Measurements from ENCODE around the gene KSR2. TPM values are rescaled to one million over a fixed set of nuclear protein-coding genes. Genes with fewer than 3 reads are reported as not detected.
A peak's percentile ranks its signal among the peaks of the same experiment; 100 is the strongest.

Gene KSR2
- total and polyA plus RNA-seq, 3 experiments from 2014 or later = 0.07 to 0.11 TPM; not detected in 1

DNA sequence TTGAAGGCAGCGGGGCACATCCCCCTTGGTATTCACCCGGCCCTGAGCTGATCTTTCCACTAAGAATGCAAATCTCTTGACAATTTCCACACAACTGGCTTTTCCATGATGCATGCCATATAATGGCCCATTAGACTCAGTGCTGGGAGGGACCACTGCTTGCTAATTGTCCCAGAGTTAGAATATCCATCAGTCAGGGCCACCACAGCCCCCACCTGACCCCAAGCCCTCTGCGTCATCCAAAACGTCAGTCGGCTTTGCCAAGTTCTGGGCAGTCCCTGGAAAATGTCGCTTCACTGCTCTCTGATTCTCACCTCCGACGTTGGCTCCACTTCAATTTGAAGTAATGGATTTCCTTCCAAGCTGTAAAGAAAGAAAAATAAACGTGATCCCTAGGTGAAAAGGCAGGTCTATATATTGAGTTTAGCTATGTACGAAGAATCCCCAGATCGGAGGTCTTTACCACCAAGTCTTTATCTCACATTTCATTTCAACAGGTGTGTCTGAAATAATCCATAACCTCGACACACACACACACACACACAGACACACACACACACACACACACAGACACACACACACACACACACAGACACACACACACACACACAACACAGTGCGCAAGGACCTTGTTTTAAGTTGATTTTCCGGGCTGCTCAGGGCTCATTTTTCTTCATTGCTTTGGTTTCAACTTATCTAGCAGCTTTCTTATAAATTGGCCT lies 441.9 kb downstream of the KSR2 start:
- Histone ChIP-seq H3K9me3 (ENCODE audit: low read length) (no peaks in the 10 kb centered on the region), H3K36me3 (ENCODE audit: insufficient read depth, low read length) (no peaks in the 10 kb centered on the region), H3K27ac (ENCODE audit: low read depth, low read length) (no peak overlapping the region), H3K4me1 (ENCODE audit: insufficient read depth, low read length) (no peaks in the 10 kb centered on the region), H3K27me3 (ENCODE audit: insufficient read depth, low read length, poor library complexity, severe bottlenecking) (no peaks in the 10 kb centered on the region), H3K4me3 (ENCODE audit: low read length) (no peak overlapping the region)
- peaks cover 0 to 5% of the 10 kb centered on the region in 2 donors for H3K27me3 Mint-ChIP-seq
- no peak overlapping the region for H3K27ac Mint-ChIP-seq
- POLR2A ChIA-PET = no interaction called here
- CTCF ChIA-PET = no interaction called here
- H3K36me3 Mint-ChIP-seq = peaks cover 0 to 1% (median 0%) of the 10 kb centered on the region in 3 donors
- DNase-seq = no peak
- no peaks in the 10 kb centered on the region for H3K4me1 Mint-ChIP-seq
- H3K9me3 Mint-ChIP-seq = peaks cover 0 to 3% (median 0%) of the 10 kb centered on the region in 5 donors
- no peak overlapping the region for H3K4me3 Mint-ChIP-seq

DNA sequence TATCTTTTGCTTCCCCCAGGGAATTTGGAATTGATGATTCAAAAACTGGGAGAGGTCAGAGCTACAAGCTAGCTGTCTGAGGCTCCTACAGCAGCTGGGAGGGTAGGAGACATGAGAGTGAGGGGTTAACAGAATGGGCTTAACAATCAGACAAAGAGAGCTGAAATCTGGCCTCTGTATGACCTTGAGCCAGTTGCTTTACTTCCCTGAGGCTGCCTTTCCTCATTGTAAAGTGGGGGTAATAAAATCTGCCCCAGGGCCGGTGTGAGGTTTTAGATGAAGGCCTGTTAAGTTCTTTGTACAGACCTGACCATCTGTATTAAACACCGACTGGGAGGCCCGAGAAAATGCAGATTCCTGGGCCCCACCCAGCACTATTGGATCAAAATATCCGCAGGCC lies 443.0 kb downstream of the KSR2 start:
- H3K27ac ChIP-seq (ENCODE audit: low read depth, low read length) = no peak overlapping the region
- H3K27me3 ChIP-seq (ENCODE audit: insufficient read depth, low read length, poor library complexity, severe bottlenecking) = no peaks in the 10 kb centered on the region
- no peaks in the 10 kb centered on the region for H3K36me3 ChIP-seq (ENCODE audit: insufficient read depth, low read length)
- CTCF ChIA-PET = no interaction called here
- no peaks in the 10 kb centered on the region for H3K4me1 ChIP-seq (ENCODE audit: insufficient read depth, low read length)
- H3K4me3 Mint-ChIP-seq = no peak overlapping the region
- no peaks in the 10 kb centered on the region for H3K36me3 Mint-ChIP-seq
- H3K27me3 Mint-ChIP-seq = peaks cover 0 to 5% of the 10 kb centered on the region in 2 donors
- no peak for DNase-seq
- no peaks in the 10 kb centered on the region for H3K9me3 ChIP-seq (ENCODE audit: low read length)
- H3K4me1 Mint-ChIP-seq = no peaks in the 10 kb centered on the region
- POLR2A ChIA-PET = no interaction called here
- H3K9me3 Mint-ChIP-seq = peaks cover 0 to 5% (median 1%) of the 10 kb centered on the region in 5 donors
- no peak overlapping the region for H3K4me3 ChIP-seq (ENCODE audit: low read length)
- H3K27ac Mint-ChIP-seq = no peak overlapping the region

DNA sequence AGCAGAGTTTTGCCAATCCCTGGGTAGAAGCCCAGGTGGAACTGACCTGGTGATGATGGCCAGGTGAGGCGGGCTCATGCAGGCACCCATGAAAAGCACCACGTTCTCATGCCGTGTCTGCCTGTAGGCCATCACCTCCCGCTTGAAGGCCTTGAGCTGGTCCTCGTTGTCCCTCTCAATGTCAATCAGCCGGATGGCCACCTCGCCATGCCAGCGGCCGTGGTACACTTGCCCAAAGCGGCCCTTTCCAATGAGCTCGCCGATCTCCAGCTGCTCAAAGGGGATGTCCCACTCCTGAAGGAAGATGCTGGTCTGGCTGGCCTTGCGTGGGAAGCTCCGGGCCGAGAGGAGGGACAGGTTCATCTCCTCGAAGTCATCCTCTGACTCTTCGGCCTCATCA lies 444.0 kb downstream of the KSR2 start:
- no peaks in the 10 kb centered on the region for H3K4me1 ChIP-seq (ENCODE audit: insufficient read depth, low read length)
- Mint-ChIP-seq H3K9me3 (peaks cover 0 to 5% (median 1%) of the 10 kb centered on the region in 5 donors), H3K4me3 (no peak overlapping the region), H3K27me3 (peaks cover 0 to 5% of the 10 kb centered on the region in 2 donors), H3K4me1 (no peaks in the 10 kb centered on the region), H3K36me3 (no peaks in the 10 kb centered on the region), H3K27ac (no peak overlapping the region)
- no peak for DNase-seq
- no peaks in the 10 kb centered on the region for H3K27me3 ChIP-seq (ENCODE audit: insufficient read depth, low read length, poor library complexity, severe bottlenecking)
- H3K4me3 ChIP-seq (ENCODE audit: low read length) = no peak overlapping the region
- CTCF ChIA-PET = no interaction called here
- no peaks in the 10 kb centered on the region for H3K36me3 ChIP-seq (ENCODE audit: insufficient read depth, low read length)
- POLR2A ChIA-PET = no interaction called here
- no peaks in the 10 kb centered on the region for H3K9me3 ChIP-seq (ENCODE audit: low read length)
- H3K27ac ChIP-seq (ENCODE audit: low read depth, low read length) = no peak overlapping the region

DNA sequence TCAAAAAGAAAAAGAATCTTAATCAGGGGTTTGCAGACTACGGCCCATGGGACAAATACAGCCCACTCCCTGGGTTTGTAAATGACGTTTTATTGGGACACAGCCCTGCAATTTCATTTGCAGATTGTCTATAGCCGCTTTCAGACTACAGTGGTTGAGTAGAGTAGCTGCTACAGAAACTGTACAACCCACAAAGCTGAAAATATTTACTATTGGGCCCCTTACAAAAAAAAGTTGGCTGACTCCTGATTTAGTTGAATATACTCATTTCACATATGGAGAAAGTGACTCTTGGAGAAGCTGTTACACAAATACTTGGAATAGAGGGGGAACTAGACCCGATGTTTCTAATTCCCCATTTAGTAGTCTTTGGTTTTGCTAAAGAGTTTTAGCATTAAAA lies 444.8 kb downstream of the KSR2 start:
- Mint-ChIP-seq H3K9me3 (peaks cover 0 to 5% (median 3%) of the 10 kb centered on the region in 5 donors), H3K4me1 (no peaks in the 10 kb centered on the region), H3K4me3 (no peak overlapping the region), H3K27ac (no peak overlapping the region), H3K27me3 (peaks cover 0 to 5% of the 10 kb centered on the region in 2 donors), H3K36me3 (no peaks in the 10 kb centered on the region)
- POLR2A ChIA-PET = no interaction called here
- CTCF ChIA-PET = no interaction called here
- Histone ChIP-seq H3K36me3 (ENCODE audit: insufficient read depth, low read length) (no peaks in the 10 kb centered on the region), H3K27me3 (ENCODE audit: insufficient read depth, low read length, poor library complexity, severe bottlenecking) (no peaks in the 10 kb centered on the region), H3K9me3 (ENCODE audit: low read length) (no peaks in the 10 kb centered on the region), H3K4me1 (ENCODE audit: insufficient read depth, low read length) (no peaks in the 10 kb centered on the region), H3K4me3 (ENCODE audit: low read length) (no peak overlapping the region), H3K27ac (ENCODE audit: low read depth, low read length) (no peak overlapping the region)
- DNase-seq = no peak

DNA sequence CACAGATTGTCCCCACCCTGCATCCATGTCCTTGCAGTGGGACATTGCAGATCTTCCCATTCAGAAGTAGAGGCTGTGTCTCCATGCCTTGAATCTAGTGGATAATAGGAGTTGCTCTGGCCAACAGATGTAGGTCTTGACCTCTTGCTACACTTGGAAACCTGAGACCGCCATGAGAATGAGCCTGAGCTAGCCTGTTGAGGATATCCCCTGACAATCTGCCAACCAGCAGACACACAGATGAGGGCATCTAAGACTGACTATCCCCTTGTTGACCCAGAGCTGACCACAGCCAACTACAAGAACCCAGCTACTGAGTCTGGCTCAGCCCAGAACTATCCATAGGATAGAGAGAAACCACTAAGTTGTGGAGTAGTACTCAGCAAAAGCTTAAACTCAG lies 446.2 kb downstream of the KSR2 start:
- CTCF ChIA-PET = no interaction called here
- POLR2A ChIA-PET = no interaction called here
- peaks cover 0 to 5% (median 1%) of the 10 kb centered on the region in 5 donors for H3K9me3 Mint-ChIP-seq

DNA sequence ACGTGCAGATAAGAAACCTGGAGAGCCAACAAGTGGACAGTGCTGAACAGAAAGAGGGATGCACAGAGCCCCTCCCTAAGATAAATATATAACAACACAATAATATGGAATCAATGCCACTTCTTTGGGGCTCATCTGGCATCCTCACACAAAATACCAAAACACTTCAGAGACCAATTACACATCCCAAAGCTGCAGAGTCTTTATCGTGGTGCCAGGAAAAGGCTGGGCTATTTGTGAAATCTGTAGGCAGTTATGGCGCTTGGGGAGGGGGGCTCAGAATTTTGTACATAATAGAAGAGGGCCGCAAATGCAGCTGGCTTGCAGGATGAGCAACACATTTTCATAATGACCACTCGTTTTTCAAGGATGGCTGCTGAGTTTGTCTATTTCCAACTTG lies 446.9 kb downstream of the KSR2 start:
- CTCF ChIA-PET = no interaction called here
- Histone ChIP-seq H3K27ac (ENCODE audit: low read depth, low read length) (no peak overlapping the region), H3K4me1 (ENCODE audit: insufficient read depth, low read length) (no peaks in the 10 kb centered on the region), H3K36me3 (ENCODE audit: insufficient read depth, low read length) (no peaks in the 10 kb centered on the region), H3K27me3 (ENCODE audit: insufficient read depth, low read length, poor library complexity, severe bottlenecking) (no peaks in the 10 kb centered on the region), H3K9me3 (ENCODE audit: low read length) (no peaks in the 10 kb centered on the region), H3K4me3 (ENCODE audit: low read length) (no peak overlapping the region)
- H3K27me3 Mint-ChIP-seq = peaks cover 0 to 7% of the 10 kb centered on the region in 2 donors
- POLR2A ChIA-PET = no interaction called here
- H3K27ac Mint-ChIP-seq = no peak overlapping the region
- no peaks in the 10 kb centered on the region for H3K36me3 Mint-ChIP-seq
- no peak overlapping the region for H3K4me3 Mint-ChIP-seq
- no peaks in the 10 kb centered on the region for H3K4me1 Mint-ChIP-seq
- DNase-seq = no peak
- H3K9me3 Mint-ChIP-seq = peaks cover 0 to 5% (median 1%) of the 10 kb centered on the region in 5 donors

More for the DNA sequence above, 446.2 kb downstream of the KSR2 start:
- Histone ChIP-seq H3K4me3 (ENCODE audit: low read length) (no peak overlapping the region), H3K27me3 (ENCODE audit: insufficient read depth, low read length, poor library complexity, severe bottlenecking) (no peaks in the 10 kb centered on the region), H3K27ac (ENCODE audit: low read depth, low read length) (no peak overlapping the region), H3K4me1 (ENCODE audit: insufficient read depth, low read length) (no peaks in the 10 kb centered on the region), H3K36me3 (ENCODE audit: insufficient read depth, low read length) (no peaks in the 10 kb centered on the region), H3K9me3 (ENCODE audit: low read length) (no peaks in the 10 kb centered on the region)
- H3K27ac Mint-ChIP-seq = no peak overlapping the region
- DNase-seq = no peak
- no peak overlapping the region for H3K4me3 Mint-ChIP-seq
- peaks cover 0 to 7% of the 10 kb centered on the region in 2 donors for H3K27me3 Mint-ChIP-seq
- no peaks in the 10 kb centered on the region for H3K4me1 Mint-ChIP-seq
- no peaks in the 10 kb centered on the region for H3K36me3 Mint-ChIP-seq

DNA sequence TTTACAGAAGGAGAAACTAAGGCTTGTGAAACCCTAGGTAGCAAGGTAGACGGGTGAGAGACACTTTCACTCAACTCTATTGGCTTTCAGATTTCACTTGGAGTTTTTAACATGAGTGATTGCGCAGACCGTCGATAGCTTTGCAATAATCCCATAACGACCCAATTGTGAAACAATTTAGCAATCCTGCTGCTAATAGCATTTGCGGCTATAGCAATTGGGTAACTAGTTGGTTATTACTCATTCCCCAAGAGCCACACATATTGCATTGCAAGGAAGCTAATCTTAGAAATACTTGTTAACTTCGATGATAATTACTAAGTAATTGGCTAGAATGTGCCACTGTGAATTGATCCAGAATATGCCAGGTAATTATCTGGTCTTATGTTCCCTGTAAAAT lies 447.4 kb downstream of the KSR2 start:
- Histone ChIP-seq H3K27ac (ENCODE audit: low read depth, low read length) (no peak overlapping the region), H3K27me3 (ENCODE audit: insufficient read depth, low read length, poor library complexity, severe bottlenecking) (no peaks in the 10 kb centered on the region), H3K4me3 (ENCODE audit: low read length) (no peak overlapping the region), H3K36me3 (ENCODE audit: insufficient read depth, low read length) (no peaks in the 10 kb centered on the region), H3K4me1 (ENCODE audit: insufficient read depth, low read length) (no peaks in the 10 kb centered on the region), H3K9me3 (ENCODE audit: low read length) (no peaks in the 10 kb centered on the region)
- DNase-seq = no peak
- Mint-ChIP-seq H3K27ac (no peak overlapping the region), H3K9me3 (peaks cover 0 to 5% (median 1%) of the 10 kb centered on the region in 5 donors), H3K4me1 (no peaks in the 10 kb centered on the region), H3K4me3 (no peak overlapping the region), H3K27me3 (peaks cover 0 to 7% of the 10 kb centered on the region in 2 donors), H3K36me3 (no peaks in the 10 kb centered on the region)
- ChIA-PET POLR2A (no interaction called here), CTCF (no interaction called here)

DNA sequence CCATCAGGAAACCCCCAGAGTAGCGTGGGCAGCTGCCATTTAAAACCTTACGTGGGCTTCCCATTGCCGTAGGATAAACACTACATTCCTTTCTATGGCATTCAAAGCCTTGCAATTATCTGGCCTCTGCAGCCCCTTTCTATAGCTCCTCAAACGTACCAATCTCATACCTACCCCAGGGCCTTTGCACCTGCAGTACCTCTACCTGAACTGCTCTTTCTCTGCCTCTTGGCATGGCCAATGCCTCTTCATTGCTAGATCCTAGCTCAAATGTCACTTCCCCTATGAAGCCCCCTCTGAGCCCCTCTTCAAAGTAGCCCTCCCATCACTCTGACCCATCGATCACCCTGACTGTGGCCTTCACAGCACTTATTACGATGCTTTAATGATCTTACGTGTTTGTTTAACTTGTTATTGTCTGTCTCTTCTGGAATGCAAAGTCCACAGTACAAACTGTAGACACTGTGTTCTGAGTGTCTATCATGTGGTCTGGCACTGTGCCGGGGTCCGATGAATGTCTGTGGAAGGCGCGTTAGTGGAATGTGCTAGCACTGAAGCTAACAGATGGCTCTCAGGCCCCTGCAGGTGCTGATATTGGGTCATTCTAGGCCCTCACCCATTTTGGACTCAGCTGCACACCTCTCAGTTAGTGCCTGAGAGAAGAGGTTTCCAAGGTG lies 450.1 kb downstream of the KSR2 start:
- ChIA-PET POLR2A (no interaction called here), CTCF (no interaction called here)
- no peaks in the 10 kb centered on the region for H3K36me3 ChIP-seq (ENCODE audit: insufficient read depth, low read length)
- peaks cover 0 to 4% of the 10 kb centered on the region in 2 donors for H3K27me3 Mint-ChIP-seq
- peak overlapping the region in 1 of 8 donors; percentile 89 for H3K27ac Mint-ChIP-seq
- H3K9me3 Mint-ChIP-seq = peaks cover 0 to 5% (median 2%) of the 10 kb centered on the region in 5 donors
- H3K27me3 ChIP-seq (ENCODE audit: insufficient read depth, low read length, poor library complexity, severe bottlenecking) = no peaks in the 10 kb centered on the region
- no peaks in the 10 kb centered on the region for H3K9me3 ChIP-seq (ENCODE audit: low read length)
- no peak overlapping the region for H3K4me3 Mint-ChIP-seq
- no peak overlapping the region for H3K27ac ChIP-seq (ENCODE audit: low read depth, low read length)
- H3K36me3 Mint-ChIP-seq = no peaks in the 10 kb centered on the region
- H3K4me1 ChIP-seq (ENCODE audit: insufficient read depth, low read length) = no peaks in the 10 kb centered on the region
- no peak for DNase-seq
- H3K4me3 ChIP-seq (ENCODE audit: low read length) = no peak overlapping the region
- no peaks in the 10 kb centered on the region for H3K4me1 Mint-ChIP-seq

Data from CD8-positive, alpha-beta memory T cell (primary cell).